ENCODE results near the gene PTCH2. TPM values are rescaled to one million over a fixed set of nuclear protein-coding genes. Genes with fewer than 3 reads are reported as not detected.

PTCH2 gene
- total RNA-seq, 1 experiment from 2014 or later, result 0.79 TPM

DNA sequence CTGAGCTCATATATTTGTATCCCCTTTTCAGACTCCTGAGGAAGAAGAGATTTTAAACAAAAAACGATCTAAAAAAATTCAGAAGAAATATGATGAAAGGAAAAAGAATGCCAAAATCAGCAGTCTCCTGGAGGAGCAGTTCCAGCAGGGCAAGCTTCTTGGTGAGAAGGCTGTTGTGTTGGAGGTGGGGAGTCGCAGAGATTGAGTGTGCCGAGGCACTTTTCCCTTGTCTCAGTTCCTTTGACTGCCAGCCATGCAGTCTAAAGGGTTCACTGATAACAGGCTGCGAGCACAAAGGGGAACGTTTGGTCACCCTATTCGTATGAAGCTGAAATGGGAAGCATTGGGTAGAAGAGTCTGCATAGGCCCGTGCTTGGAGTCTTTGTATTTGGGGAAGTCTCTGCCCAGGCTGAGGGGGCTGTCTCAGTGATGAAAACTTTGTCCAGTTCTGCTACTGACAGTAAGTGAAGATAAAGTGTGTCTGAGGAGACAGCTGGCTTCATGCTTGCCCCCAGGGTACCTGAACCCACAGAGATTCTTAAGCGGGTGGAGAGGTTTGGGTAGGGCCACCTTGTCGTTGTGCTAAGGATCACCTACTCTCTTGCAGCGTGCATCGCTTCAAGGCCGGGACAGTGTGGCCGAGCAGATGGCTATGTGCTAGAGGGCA lies 65.0 kb downstream of the PTCH2 start:
- H3K9ac ChIP-seq (ENCODE audit: extremely low read depth, insufficient read length, low read length), result no peak overlapping the region
- H2BK12ac ChIP-seq (ENCODE audit: insufficient read length, low read depth, low read length), result no peak overlapping the region
- peaks cover 17% of the 10 kb centered on the region; the same call in 1 of the 2 replicates for H3K79me2 ChIP-seq (ENCODE audit: insufficient read depth, low read length)
- no peak overlapping the region for H3K14ac ChIP-seq (ENCODE audit: insufficient read depth, low read length)
- H3K4me2 ChIP-seq (ENCODE audit: insufficient read depth, insufficient read length, low read length), result no peak overlapping the region
- Mint-ChIP-seq H3K4me1 (peaks cover 18 to 22% of the 10 kb centered on the region in 2 experiments), H3K27ac (peak overlapping the region in 2 of 3 experiments; percentile 87 to 95; a peak in 3 of 7 replicates), H3K27me3 (ENCODE audit: low read depth) (no peaks in the 10 kb centered on the region), H3K36me3 (ENCODE audit: insufficient read depth in 1 of 3, low read depth in 3 of 3) (peaks cover 33 to 68% (median 52%) of the 10 kb centered on the region in 3 experiments), H3K4me3 (peak overlapping the region; percentile 81 to 95), H3K9me3 (0 out of 5 replicates have a peak, but pooled peaks cover 0 to 4% of the 10 kb centered on the region in 2 experiments)
- H2AK5ac ChIP-seq (ENCODE audit: insufficient read length, low read length), result no peak overlapping the region
- no peak overlapping the region for H3K56ac ChIP-seq (ENCODE audit: insufficient read length, low read depth, low read length)
- H3K9me3 ChIP-seq (ENCODE audit: control insufficient read depth, low read depth, low read length), result no peaks in the 10 kb centered on the region
- TF ChIP-seq, protein P1, sequence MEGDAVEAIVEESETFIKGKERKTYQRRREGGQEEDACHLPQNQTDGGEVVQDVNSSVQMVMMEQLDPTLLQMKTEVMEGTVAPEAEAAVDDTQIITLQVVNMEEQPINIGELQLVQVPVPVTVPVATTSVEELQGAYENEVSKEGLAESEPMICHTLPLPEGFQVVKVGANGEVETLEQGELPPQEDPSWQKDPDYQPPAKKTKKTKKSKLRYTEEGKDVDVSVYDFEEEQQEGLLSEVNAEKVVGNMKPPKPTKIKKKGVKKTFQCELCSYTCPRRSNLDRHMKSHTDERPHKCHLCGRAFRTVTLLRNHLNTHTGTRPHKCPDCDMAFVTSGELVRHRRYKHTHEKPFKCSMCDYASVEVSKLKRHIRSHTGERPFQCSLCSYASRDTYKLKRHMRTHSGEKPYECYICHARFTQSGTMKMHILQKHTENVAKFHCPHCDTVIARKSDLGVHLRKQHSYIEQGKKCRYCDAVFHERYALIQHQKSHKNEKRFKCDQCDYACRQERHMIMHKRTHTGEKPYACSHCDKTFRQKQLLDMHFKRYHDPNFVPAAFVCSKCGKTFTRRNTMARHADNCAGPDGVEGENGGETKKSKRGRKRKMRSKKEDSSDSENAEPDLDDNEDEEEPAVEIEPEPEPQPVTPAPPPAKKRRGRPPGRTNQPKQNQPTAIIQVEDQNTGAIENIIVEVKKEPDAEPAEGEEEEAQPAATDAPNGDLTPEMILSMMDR (conservative IDR thresholded peaks at IDR 0.05), result no peak
- H3K4me1 ChIP-seq (ENCODE audit: insufficient read depth, low read length), result no peaks in the 10 kb centered on the region
- H3K4ac ChIP-seq (ENCODE audit: low read depth, low read length), result no peak overlapping the region
- no peak overlapping the region for H4K8ac ChIP-seq (replicated peaks; ENCODE audit: insufficient read length, low read depth, low read length)
- no peaks in the 10 kb centered on the region for H3K27me3 ChIP-seq (ENCODE audit: insufficient read depth, low read length)
- no peak overlapping the region for H3K18ac ChIP-seq (ENCODE audit: insufficient read length, low read depth, low read length)
- H3K23ac ChIP-seq (ENCODE audit: insufficient read length, low read depth, low read length), result no peak overlapping the region
- H4K20me1 ChIP-seq (ENCODE audit: control insufficient read depth, insufficient read depth, insufficient read length), result peaks cover 4% of the 10 kb centered on the region
- no peak overlapping the region for H4K91ac ChIP-seq (ENCODE audit: insufficient read length, low read depth, low read length)
- H4K5ac ChIP-seq (ENCODE audit: insufficient read length, low read depth, low read length), result no peak overlapping the region
- H2BK5ac ChIP-seq (ENCODE audit: insufficient read length, low read length), result no peak overlapping the region
- no peak overlapping the region for H2BK120ac ChIP-seq (ENCODE audit: low read depth, low read length, poor library complexity, severe bottlenecking)
- H2AFZ ChIP-seq (ENCODE audit: low read length), result no peak overlapping the region
- H3T11ph ChIP-seq (ENCODE audit: low read length), result no peak overlapping the region
- no peak overlapping the region for H2BK15ac ChIP-seq (ENCODE audit: low read depth, low read length)
- H3K79me1 ChIP-seq (ENCODE audit: insufficient read depth, low read depth, low read length, poor library complexity, severe bottlenecking), result peaks cover 2% of the 10 kb centered on the region
- no peak overlapping the region for H2BK20ac ChIP-seq (ENCODE audit: low read depth, low read length, poor library complexity, severe bottlenecking)
- DNase-seq, result no peak
- H3K23me2 ChIP-seq (ENCODE audit: insufficient read length, low read depth, low read length, poor library complexity, severe bottlenecking), result peaks cover 11% of the 10 kb centered on the region
- H3K27ac ChIP-seq (ENCODE audit: insufficient read length, low read depth, low read length), result no peak overlapping the region
- WGBS (ENCODE audit: extremely low coverage, insufficient read length, low lambda C conversion rate), result no CpG with 5 or more reads among the region's 13 CpGs
